Neural crest cell (in vitro differentiated cells): ENCODE measurements around the gene METTL14. TPM values are rescaled to one million over a fixed set of nuclear protein-coding genes. Genes with fewer than 3 reads are reported as not detected.

Experiments
- DNase-seq: peaks from one replicate; pipeline ENCODE4 v3.0.0; 2021; ENCODE audit warnings: low read depth, mixed read lengths, low spot score
- H3K27ac Mint-ChIP-seq: one replicate; pipeline ENCODE4 v1.8.0; 2021; ENCODE audit warnings: mild to moderate bottlenecking, mixed read lengths; ENCODE audit not compliant: unreplicated experiment
- H3K27me3 Mint-ChIP-seq: 2 replicates; pipeline ENCODE4 v1.8.0; 2021; ENCODE audit warnings: low read depth, mild to moderate bottlenecking, mixed read lengths
- H3K36me3 Mint-ChIP-seq: 2 replicates; pipeline ENCODE4 v1.8.0; 2021; ENCODE audit warnings: low read depth, mild to moderate bottlenecking, mixed read lengths
- H3K4me1 Mint-ChIP-seq: 2 replicates; pipeline ENCODE4 v1.8.0; 2021; ENCODE audit warnings: mixed read lengths
- H3K4me3 Mint-ChIP-seq: one replicate; pipeline ENCODE4 v1.8.0; 2021; ENCODE audit warnings: mild to moderate bottlenecking, mixed read lengths
- H3K9me3 Mint-ChIP-seq: 2 replicates; pipeline ENCODE4 v1.8.0; 2021; ENCODE audit warnings: mixed read lengths
- CTCF ChIP-seq: fragments of 200-600 bp; sonication (generic); conservative IDR thresholded peaks from 2 replicates; pipeline ENCODE4 v1.5.0; 2021; ENCODE audit warnings: antibody characterized with exemption, mild to moderate bottlenecking
- total RNA-seq: library from RNA; stranded (reverse); gene quantifications from 2 replicates; pipeline ENCODE4 v1.2.1, GENCODE V29; 2021

METTL14 gene
- total RNA-seq, 1 donor from 2014 or later, result 53.6 TPM

- Mint-ChIP-seq H3K4me1 (peaks cover 5% of the 10 kb centered on the region), H3K27ac (no peak overlapping the region), H3K9me3 (no peaks in the 10 kb centered on the region), H3K4me3 (no peak overlapping the region), H3K36me3 (no peaks in the 10 kb centered on the region), H3K27me3 (no peaks in the 10 kb centered on the region)
- TF ChIP-seq CTCF, result no peak
- DNase-seq, result no peak
Observed at GRCh38 chr4:118742050-118742449, 56.9 kb downstream of the METTL14 start.

- no peak overlapping the region for H3K4me3 Mint-ChIP-seq
- no peak for DNase-seq
- H3K9me3 Mint-ChIP-seq, result no peaks in the 10 kb centered on the region
- no peaks in the 10 kb centered on the region for H3K27me3 Mint-ChIP-seq
- no peak for TF ChIP-seq CTCF
- no peak overlapping the region for H3K27ac Mint-ChIP-seq
- no peaks in the 10 kb centered on the region for H3K36me3 Mint-ChIP-seq
- peaks cover 5% of the 10 kb centered on the region for H3K4me1 Mint-ChIP-seq
Observed at GRCh38 chr4:118743867-118744266, 58.7 kb downstream of the METTL14 start.

GRCh38 chr4:118745357-118745756, 60.2 kb downstream of the METTL14 start:
- Mint-ChIP-seq H3K27ac (no peak overlapping the region), H3K9me3 (no peaks in the 10 kb centered on the region), H3K4me1 (no peaks in the 10 kb centered on the region), H3K36me3 (peaks cover under 1% of the 10 kb centered on the region), H3K4me3 (no peak overlapping the region), H3K27me3 (no peaks in the 10 kb centered on the region)
- no peak for TF ChIP-seq CTCF
- no peak for DNase-seq

- TF ChIP-seq CTCF, result no peak
- Mint-ChIP-seq H3K27me3 (no peaks in the 10 kb centered on the region), H3K4me1 (no peaks in the 10 kb centered on the region), H3K27ac (no peak overlapping the region), H3K9me3 (no peaks in the 10 kb centered on the region), H3K4me3 (no peak overlapping the region), H3K36me3 (peaks cover 2% of the 10 kb centered on the region)
- DNase-seq, result no peak
Observed at GRCh38 chr4:118746251-118746919, 61.2 kb downstream of the METTL14 start.

GRCh38 chr4:118749347-118749988, 64.3 kb downstream of the METTL14 start:
- Mint-ChIP-seq H3K4me1 (no peaks in the 10 kb centered on the region), H3K27me3 (no peaks in the 10 kb centered on the region), H3K27ac (no peak overlapping the region), H3K36me3 (peaks cover 2% of the 10 kb centered on the region), H3K4me3 (no peak overlapping the region), H3K9me3 (no peaks in the 10 kb centered on the region)
- no peak for TF ChIP-seq CTCF
- no peak for DNase-seq
